Stimulated activated CD4-positive, alpha-beta T cell treated with anti-CD3 and anti-CD28 coated beads, Interleukin-12 subunit alpha, Interleukin-12 subunit beta, amount 100 ng/mL, for 4 hours (primary cell): ENCODE data around the gene FAM174C.
"Not testable (repeated sequence)": the region's sequence is repeated elsewhere in the genome, so short reads cannot be mapped to it uniquely, and the experiment has no call there.

Source experiments
- DNase-seq: peaks from one replicate; pipeline ENCODE4 v3.0.0-alpha.2; 2020

Gene FAM174C

DNA sequence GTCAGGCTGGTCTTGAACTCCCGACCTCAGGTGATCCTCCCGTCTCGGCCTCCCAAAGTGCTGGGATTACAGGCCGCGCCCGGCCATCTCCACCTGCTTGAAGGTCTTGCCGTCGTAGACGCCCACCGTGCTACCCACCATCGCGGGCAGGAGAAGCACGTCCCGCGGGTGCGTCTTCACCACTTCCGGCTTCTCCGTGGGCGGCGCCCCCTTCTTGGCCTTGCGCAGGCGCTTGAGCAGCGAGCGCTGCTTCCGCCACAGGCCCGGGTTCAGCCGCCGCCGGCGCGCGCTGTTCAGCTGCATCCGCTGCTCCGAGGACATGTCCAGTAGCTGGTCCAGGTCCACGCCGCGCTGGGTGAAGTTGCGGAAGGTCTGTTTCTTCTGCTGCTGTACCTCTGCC, 32.0 kb downstream of the FAM174C start:
- no peak for DNase-seq

DNA sequence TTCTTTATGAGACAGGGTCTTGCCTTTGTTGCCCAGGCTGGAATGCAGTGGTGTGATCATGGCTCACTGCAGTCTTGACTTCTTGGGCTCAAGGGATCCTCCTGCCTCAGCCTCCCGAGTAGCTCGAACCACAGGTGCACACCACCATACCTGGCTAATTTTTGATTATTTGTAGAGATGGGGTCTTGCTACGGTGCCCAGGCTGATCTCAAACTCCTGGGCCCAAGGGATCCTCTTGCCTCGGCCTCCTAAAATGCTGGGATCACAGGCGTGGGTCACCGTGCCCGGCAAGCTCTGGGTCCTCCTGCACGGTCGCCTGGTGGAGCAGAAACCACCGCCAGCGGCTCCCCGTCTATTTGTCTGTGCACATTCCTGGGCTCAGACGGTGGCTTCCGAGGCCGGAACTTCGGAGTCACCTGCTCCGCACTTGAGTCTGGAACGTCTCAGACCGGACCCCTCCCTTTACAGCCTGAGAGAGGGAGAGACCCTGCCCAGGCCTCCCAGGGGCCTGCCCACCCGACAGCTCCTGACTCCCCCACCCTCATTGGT, 32.5 kb downstream of the FAM174C start:
- no peak for DNase-seq

DNA sequence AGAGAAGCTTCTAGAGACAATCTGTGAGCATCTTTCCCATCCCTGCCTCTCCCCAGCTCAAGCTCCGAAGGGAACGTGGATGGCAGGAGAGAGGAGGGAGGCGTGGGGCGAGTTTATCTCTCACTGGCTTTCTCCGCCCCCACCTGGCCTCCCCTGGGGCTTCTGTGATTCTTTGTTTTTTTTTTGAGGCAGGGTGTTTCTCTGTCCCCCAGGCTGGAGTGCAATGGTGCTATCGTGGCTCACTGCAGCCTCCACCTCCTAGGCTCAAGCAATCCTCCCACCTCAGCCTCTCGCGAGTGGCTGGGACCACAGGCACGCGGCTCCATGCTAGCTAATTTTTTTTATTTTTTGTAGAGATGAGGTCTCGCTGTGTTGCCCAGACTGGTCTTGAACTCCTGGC, 33.4 kb downstream of the FAM174C start:
- DNase-seq = no peak

DNA sequence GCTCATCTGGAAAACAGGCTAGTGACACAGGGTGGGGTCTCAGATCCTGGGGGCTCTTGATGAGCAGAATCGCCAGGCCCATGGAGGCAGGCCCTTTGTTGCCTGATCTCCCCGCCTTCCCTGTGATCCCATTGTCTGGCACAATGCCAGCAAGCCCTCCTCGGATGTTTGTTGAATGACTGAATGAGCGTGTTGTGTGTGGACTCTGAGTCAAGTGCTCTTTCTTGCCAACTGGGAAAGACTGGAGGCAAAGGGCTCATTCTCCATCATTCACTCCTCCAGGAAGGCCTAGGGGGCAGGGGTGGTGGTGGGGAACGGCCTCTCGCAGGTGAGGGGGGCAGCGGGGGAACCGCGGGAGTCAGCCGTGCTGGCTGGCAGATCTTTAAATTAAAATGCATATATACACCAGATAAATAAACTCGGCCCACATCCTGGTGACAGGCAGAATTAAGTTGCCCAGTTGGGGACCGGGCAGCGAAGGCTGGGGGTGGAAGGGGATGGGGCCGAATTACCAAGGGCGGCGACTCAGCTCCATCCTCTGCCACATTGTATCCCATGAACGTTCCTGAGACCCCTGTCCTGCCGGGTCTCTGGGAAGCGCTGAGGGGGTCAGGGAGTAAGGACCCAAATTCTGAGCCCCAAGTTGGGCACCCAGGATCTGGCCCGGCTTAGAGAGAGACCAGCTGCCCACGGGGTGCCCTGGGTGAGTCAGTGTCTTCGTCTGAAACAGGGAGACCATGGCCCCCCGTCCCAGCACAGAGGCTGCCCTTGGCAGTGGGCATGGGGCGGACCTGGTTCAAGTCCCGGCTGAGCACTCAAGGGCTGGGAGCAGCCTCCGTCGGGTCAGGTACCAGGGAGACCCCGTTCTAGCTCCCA, 34.9 kb downstream of the FAM174C start:
- no peak for DNase-seq

- DNase-seq = no peak
These were observed 35.5 kb downstream of the FAM174C start for GRCh38 chr19:1310853-1311180.

DNA sequence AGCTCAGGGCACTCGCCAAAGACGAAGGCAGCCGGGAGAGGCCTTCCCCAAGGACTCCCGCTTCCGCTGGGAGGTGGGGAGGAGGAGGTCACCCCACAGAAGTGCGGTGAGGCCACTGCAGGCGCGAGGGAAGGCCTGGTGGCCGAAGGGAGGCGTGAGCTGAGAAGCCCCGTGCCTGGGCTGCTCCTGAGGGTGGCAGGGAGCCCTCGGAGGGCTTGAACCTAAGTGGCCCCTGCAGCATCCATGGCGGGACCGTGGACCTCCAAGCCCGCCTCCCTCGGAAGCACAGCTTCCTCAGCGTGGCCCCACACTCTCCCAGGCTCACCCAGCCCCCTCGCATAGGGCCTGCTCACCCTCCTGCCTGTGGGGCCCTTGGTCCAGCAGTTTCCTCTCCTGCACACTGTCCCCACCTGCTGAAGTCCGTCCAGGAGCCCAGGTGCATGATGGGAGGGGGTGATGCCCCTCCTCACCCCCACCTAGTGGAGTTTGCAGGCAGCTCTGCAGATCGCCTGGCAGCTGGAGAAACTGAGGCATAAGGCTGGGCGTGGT, 36.3 kb downstream of the FAM174C start:
- DNase-seq = no peak

DNA sequence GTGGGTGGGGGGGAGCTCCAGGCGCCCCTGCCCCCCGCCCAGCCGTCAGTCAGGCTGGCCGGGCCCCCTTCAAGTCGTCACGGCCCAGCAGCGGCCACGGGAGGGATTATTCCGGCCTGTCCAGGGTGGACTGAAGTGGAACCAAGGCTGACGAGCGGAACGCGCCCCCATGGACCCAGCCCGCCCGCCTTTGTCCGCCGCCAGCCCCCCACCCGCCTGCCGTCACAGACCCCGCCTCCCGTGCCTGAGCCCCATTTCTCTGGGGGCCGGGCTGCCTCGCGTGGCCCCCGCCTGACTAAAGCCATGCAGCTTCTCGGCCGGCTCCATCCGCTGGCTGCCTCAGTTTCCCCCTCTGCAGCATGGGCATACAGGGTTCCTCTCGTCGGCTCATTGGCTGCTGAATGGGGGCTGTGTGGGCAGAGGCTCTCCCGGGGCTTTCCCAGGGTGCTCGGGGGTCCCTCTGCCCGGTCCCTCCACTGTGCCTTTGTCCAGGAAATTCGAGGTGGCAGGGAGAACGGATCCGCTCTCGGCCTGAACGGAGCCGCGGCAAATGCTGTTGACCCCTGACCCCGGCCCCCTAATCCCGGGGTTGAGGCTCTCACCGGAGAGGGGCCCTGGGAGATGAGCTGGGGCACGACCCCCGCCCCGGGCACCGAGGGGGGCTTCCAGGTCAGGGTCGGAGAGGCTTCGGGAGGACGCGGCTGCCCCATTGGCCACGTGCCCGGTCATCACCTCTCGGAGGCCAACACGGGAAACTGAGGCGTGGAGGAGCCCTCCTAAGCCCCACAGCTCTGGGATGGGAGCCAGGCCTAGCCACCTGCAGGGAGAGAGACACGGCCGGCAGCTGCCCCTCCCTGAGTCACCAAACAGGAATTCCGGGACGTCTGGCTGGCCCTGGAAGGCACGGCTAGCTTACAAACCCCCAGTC, 37.7 kb downstream of the FAM174C start:
- no peak for DNase-seq

DNA sequence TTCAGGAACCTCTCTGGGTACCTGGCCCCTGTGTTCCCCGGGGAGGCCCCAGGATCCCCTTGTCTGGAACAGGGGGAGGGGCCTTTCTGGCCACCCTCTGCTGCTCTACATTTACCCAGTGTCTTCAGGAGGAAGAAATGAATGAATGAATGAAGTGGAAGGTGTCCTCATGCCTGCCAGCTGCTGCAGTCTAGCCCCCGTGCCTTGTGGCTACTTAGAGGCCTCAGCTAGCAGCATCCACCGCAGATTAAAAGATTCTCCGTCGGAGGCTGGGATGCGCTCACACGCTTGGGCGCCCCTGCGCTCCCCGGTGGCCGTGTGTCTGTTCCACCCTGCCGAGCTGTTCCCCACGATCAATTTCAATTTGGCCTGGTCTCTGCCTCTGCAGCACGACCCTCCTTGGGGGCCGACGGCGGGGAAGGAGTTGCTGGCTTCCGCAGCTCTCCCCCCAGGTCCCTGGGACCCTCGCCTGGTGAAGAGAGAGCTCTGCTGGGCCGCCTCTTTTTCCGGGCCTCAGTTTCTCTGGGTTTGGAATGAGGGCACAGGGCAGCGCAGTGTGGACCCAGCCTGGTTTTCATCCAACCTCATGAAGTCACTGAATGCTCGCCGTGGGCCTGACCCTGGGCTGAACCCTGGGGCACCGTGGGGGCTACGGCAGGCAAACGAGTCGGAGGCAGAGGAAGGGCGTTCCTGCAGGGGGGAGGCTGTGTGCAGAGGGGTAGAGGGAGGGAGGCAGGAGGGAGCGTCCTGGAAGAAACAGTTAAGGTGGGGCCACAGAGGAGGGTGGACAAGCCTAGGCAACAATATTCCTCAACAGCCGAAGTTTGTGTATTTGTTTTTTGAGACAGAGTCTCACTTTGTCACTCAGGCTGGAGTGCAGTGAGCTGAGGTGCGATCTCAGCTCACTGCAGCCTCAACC, 38.6 kb downstream of the FAM174C start:
- no peak for DNase-seq

GRCh38 chr19:1315470-1316166, 40.3 kb downstream of the FAM174C start:
- DNase-seq = peak; percentile 15

DNA sequence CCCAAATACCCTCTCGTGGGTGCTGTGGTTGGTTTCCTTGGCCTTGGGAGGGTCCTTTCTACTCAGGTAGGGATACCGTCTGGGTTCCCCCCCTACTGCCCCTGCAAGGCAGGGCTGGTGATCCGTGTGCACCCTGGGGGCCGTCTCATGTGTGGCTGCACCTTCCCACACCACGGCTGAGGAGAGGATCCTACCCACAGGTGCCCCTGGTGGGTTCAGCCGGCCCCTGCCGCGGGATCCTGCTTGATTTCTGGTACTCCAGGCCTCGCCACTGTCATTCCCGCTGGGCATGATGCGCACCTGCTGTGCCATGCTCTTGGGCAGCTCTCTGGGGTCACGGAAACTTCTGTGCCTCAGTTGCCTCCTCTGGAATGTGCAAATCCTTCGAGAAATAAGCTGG, 41.1 kb downstream of the FAM174C start:
- DNase-seq = no peak

DNA sequence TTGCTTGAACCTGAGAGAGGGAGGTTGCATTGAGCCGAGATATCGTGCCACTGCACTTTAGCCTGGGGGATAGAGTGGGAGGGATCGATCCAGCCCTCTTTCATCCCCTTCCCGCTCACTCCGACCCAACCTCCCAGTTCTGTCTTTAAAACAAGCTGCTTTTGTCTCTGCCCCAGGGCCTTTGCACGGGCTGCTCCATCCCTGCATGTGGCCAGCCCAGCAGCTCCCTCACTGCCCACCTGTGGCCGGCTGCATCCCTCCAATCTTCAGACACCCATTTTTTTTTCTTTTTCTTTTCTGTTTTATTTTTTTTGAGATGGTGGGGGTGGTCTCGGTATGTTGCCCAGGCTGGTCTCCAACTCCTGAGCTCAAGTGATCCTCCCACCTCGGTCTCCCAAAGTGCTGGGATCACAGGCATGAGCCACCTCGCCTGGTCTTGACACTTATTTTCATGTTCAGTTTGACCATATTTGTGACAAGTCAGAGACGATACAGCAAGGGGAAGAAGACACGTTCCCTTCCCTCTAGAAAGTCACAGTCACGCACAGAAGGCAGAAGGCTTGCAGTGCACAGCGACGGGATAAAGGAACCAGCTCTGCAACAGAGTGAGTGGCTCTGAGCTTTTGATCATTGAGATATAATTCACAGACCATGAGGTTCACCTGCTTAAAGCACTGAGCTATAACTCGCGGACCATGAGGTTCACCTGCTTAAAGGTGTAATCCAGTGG, 42.1 kb downstream of the FAM174C start:
- DNase-seq = no peak

- no peak for DNase-seq
These were observed 43.5 kb downstream of the FAM174C start for GRCh38 chr19:1318678-1319471.

DNA sequence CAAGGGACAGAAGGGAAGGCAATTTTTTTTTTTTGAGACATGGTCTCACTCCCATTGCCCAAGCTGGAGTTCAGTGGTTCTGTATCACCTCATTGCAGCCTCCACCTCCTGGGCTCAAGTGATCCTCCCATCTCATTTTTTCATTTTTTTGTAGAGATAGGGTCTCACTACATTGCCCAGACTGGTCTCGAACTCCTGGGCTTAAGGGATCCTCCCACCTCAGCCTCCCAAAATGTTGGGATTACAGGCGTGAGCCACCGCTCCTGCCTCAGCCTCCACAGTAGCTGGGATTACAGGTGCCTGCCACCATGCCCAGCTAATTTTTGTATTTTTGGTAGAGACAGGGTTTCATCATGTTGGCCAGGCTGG, 44.9 kb downstream of the FAM174C start:
- not testable (repeated sequence) for DNase-seq

- DNase-seq = no peak
These were observed 46.2 kb downstream of the FAM174C start for GRCh38 chr19:1321539-1321938.

GRCh38 chr19:1322198-1322981, 47.1 kb downstream of the FAM174C start:
- no peak for DNase-seq

DNA sequence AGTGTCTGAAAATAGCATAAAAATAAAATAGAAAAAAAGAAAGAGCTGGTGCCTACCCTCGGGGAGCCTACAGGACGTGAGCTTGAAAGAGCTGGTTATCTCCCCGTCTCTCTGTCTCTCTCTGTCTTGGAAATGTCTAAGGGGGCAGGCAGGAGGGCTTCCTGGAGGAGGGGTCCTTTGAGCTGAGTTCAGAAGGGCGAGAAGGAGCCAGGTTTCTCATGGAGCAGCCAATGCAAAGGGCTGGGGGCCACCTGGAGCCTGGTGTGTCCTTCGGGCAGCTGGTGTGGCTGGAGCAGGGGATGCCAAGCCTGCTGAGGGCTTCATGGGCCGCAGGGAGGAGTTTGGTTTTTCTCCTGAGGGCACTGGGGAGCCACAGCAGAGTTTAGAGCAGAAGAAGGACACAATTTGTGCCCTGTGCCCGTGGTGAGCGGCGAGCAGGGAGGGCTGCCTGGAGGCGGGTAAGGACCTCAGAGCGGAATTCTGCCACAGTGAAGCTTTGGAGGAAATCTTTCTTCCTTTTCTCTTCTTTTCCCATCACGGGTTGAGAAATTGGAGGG, 49.0 kb downstream of the FAM174C start:
- no peak for DNase-seq

- DNase-seq = peak; percentile 6
These were observed 49.7 kb downstream of the FAM174C start for GRCh38 chr19:1324806-1325567.
